ENCODE measurements around the gene KIAA1549. TPM values are rescaled to one million over a fixed set of nuclear protein-coding genes. Genes with fewer than 3 reads are reported as not detected.

KIAA1549 gene
- total RNA-seq, 1 experiment from 2014 or later, result 19.9 TPM

DNA sequence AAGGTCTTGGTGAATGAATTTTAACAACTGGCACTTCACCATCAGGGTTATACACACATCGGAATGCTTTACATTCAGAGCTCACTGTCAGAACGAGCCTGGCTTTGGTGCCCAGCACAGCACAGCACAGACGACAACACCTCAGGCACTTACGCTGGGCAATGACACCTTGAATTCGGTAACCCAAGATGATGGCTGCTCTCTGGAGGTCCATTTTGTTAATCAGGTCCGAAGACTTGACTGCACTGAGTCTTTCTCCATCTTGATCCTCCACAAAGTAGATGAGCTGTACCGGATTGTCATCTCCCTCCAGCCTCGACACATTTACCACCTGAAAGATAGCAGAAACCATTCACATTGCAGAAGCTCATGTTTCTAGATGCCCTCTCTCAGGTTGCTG, 82.4 kb downstream of the KIAA1549 start:
- H3K9me3 Mint-ChIP-seq (ENCODE audit: unreplicated experiment), result no peaks in the 10 kb centered on the region
- H3K27ac Mint-ChIP-seq (ENCODE audit: unreplicated experiment), result no peak overlapping the region
- Histone ChIP-seq H3K4me3 (ENCODE audit: low read depth, low read length) (no peak overlapping the region), H3K27me3 (replicated peaks; ENCODE audit: control insufficient read depth, insufficient read depth, low read length) (no peaks in the 10 kb centered on the region), H3K9me3 (no peaks in the 10 kb centered on the region), H3K36me3 (ENCODE audit: control insufficient read depth, insufficient read depth, low read length) (no peaks in the 10 kb centered on the region), H3K4me1 (peaks cover 6% of the 10 kb centered on the region; the same call in 1 of the 2 replicates)
- H3K4me1 Mint-ChIP-seq (ENCODE audit: low read depth, unreplicated experiment), result peaks cover 8% of the 10 kb centered on the region
- no TSS peak for BruUV-seq (replicated peaks)
- H3K4me3 Mint-ChIP-seq (ENCODE audit: unreplicated experiment), result no peak overlapping the region
- ChIA-PET POLR2A (no interaction called here), CTCF (interaction anchor here (0.6 to 1.6 kb wide), 2 partner anchors 12 to 95 kb away, joined by 5 to 6 read pairs; no protein-coding TSS in a partner anchor)
- no peak for DNase-seq
- intact Hi-C loops (cut with micrococcal nuclease; ENCODE audit: unreplicated experiment), result no loop called here
- peaks cover 42% of the 10 kb centered on the region for H3K36me3 Mint-ChIP-seq (ENCODE audit: insufficient read depth, unreplicated experiment)
- no peaks in the 10 kb centered on the region for H3K27me3 Mint-ChIP-seq (ENCODE audit: insufficient read depth, unreplicated experiment)
- TF ChIP-seq, protein P1, sequence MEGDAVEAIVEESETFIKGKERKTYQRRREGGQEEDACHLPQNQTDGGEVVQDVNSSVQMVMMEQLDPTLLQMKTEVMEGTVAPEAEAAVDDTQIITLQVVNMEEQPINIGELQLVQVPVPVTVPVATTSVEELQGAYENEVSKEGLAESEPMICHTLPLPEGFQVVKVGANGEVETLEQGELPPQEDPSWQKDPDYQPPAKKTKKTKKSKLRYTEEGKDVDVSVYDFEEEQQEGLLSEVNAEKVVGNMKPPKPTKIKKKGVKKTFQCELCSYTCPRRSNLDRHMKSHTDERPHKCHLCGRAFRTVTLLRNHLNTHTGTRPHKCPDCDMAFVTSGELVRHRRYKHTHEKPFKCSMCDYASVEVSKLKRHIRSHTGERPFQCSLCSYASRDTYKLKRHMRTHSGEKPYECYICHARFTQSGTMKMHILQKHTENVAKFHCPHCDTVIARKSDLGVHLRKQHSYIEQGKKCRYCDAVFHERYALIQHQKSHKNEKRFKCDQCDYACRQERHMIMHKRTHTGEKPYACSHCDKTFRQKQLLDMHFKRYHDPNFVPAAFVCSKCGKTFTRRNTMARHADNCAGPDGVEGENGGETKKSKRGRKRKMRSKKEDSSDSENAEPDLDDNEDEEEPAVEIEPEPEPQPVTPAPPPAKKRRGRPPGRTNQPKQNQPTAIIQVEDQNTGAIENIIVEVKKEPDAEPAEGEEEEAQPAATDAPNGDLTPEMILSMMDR (IDR thresholded peaks at IDR 0.05; ENCODE audit: insufficient read depth in 1 of 2, low read depth in 1 of 2, low read length in 1 of 2, severe bottlenecking in 1 of 2, unreplicated experiment in 1 of 2), result no peak

DNA sequence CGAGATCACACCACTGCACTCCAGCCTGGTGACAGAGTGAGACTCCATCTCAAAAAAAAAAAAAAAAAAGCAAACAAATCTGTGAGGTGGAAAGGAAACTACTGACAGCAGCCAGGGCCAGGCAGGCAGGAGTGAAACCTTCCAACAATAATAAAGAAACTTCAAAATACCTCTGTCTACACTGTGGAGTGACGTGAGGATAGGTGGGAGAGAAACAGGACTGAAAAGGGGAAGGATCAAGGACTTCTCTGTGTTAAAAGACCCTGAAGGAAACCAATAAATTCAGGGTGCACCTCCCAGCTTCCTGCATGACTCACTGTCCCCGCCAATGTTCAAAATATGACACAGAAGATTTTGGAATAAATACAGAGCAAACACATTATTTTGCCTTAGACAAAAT, 82.9 kb downstream of the KIAA1549 start:
- TF ChIP-seq, protein P1 (IDR thresholded peaks at IDR 0.05; ENCODE audit: insufficient read depth in 1 of 2, low read depth in 1 of 2, low read length in 1 of 2, severe bottlenecking in 1 of 2, unreplicated experiment in 1 of 2), result no peak
- Mint-ChIP-seq H3K27ac (ENCODE audit: unreplicated experiment) (no peak overlapping the region), H3K9me3 (ENCODE audit: unreplicated experiment) (no peaks in the 10 kb centered on the region), H3K36me3 (ENCODE audit: insufficient read depth, unreplicated experiment) (peaks cover 45% of the 10 kb centered on the region), H3K4me1 (ENCODE audit: low read depth, unreplicated experiment) (peaks cover 8% of the 10 kb centered on the region), H3K4me3 (ENCODE audit: unreplicated experiment) (no peak overlapping the region), H3K27me3 (ENCODE audit: insufficient read depth, unreplicated experiment) (no peaks in the 10 kb centered on the region)
- no TSS peak for BruUV-seq (replicated peaks)
- intact Hi-C loops (cut with micrococcal nuclease; ENCODE audit: unreplicated experiment), result no loop called here
- POLR2A ChIA-PET, result no interaction called here
- CTCF ChIA-PET, result interaction anchor here (1.6 kb wide), 1 partner anchor 12 kb away, joined by 6 read pairs; no protein-coding TSS in a partner anchor
- no peaks in the 10 kb centered on the region for H3K36me3 ChIP-seq (ENCODE audit: control insufficient read depth, insufficient read depth, low read length)
- H3K9me3 ChIP-seq, result no peaks in the 10 kb centered on the region
- no peak for DNase-seq
- H3K4me3 ChIP-seq (ENCODE audit: low read depth, low read length), result no peak overlapping the region
- no peaks in the 10 kb centered on the region for H3K27me3 ChIP-seq (replicated peaks; ENCODE audit: control insufficient read depth, insufficient read depth, low read length)
- H3K4me1 ChIP-seq, result peaks cover 6% of the 10 kb centered on the region; the same call in 1 of the 2 replicates

DNA sequence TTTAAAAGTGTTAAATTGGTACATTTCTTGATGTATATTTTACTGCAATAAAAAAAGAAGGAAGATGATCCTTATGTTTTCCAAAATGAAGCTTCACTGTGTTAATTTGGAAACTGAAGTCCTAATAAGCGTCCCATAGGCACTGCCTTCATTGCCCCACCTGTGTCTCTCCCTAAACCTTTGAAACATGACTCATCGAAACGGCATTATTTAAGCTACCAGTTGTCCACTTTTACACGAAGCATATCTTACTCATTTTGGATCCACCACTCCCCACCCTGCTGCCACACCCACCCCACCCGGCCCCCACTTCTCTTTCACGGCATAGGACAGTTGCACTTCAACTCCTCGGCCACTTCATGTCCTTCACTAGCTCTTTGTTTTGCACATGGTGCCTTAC, 85.5 kb downstream of the KIAA1549 start:
- intact Hi-C loops (cut with micrococcal nuclease; ENCODE audit: unreplicated experiment), result no loop called here
- Mint-ChIP-seq H3K9me3 (ENCODE audit: unreplicated experiment) (no peaks in the 10 kb centered on the region), H3K27me3 (ENCODE audit: insufficient read depth, unreplicated experiment) (no peaks in the 10 kb centered on the region), H3K36me3 (ENCODE audit: insufficient read depth, unreplicated experiment) (peaks cover 42% of the 10 kb centered on the region), H3K4me1 (ENCODE audit: low read depth, unreplicated experiment) (peaks cover 15% of the 10 kb centered on the region), H3K27ac (ENCODE audit: unreplicated experiment) (no peak overlapping the region), H3K4me3 (ENCODE audit: unreplicated experiment) (no peak overlapping the region)
- Histone ChIP-seq H3K4me3 (ENCODE audit: low read depth, low read length) (no peak overlapping the region), H3K27me3 (replicated peaks; ENCODE audit: control insufficient read depth, insufficient read depth, low read length) (no peaks in the 10 kb centered on the region), H3K9me3 (no peaks in the 10 kb centered on the region), H3K4me1 (peaks cover 6% of the 10 kb centered on the region; the same call in 1 of the 2 replicates), H3K36me3 (ENCODE audit: control insufficient read depth, insufficient read depth, low read length) (no peaks in the 10 kb centered on the region; the same call in 1 of the 2 replicates)
- ChIA-PET POLR2A (no interaction called here), CTCF (no interaction called here)
- TF ChIP-seq, protein P1 (IDR thresholded peaks at IDR 0.05; ENCODE audit: insufficient read depth in 1 of 2, low read depth in 1 of 2, low read length in 1 of 2, severe bottlenecking in 1 of 2, unreplicated experiment in 1 of 2), result no peak
- BruUV-seq (replicated peaks), result no TSS peak
- DNase-seq, result no peak

Data from Caco-2 (cell line).